ENCODE measurements around the gene IGFN1.

The IGFN1 gene

GRCh38 chr1:201190624-201191051, at the start of gene IGFN1:
TSS of gene IGFN1 (plus strand) at chr1:201190824. CDS start at chr1:201193294, 2,470 bp downstream.
- H3K27me3 ChIP-seq (ENCODE audit: control insufficient read depth, low read length): peaks cover 18% of the 10 kb centered on the region
- no peaks in the 10 kb centered on the region for H3K4me1 ChIP-seq (ENCODE audit: control insufficient read depth, low read length)
- H3K4me2 ChIP-seq (ENCODE audit: low read length): no peak within 1 kb of the TSS
- H3K9me3 ChIP-seq (ENCODE audit: control insufficient read depth, insufficient read depth, low read length): no peaks in the 10 kb centered on the region
- no peaks in the 10 kb centered on the region for H3K36me3 ChIP-seq (ENCODE audit: control insufficient read depth, low read length)
- H3F3A ChIP-seq (ENCODE audit: control insufficient read depth, insufficient read depth): no peaks in the 10 kb centered on the region
- no peaks in the 10 kb centered on the region for H4K20me1 ChIP-seq (ENCODE audit: control insufficient read depth, insufficient read depth, low read depth, low read length)
- no peaks in the 10 kb centered on the region for H3K79me2 ChIP-seq (ENCODE audit: control insufficient read depth, low read length)
- TF ChIP-seq CTCF (IDR thresholded peaks at IDR 0.05; ENCODE audit: low read depth, low read length, poor library complexity, severe bottlenecking) (no peak), EZH2phosphoT487 (IDR thresholded peaks at IDR 0.05; ENCODE audit: borderline replicate concordance, low read length) (no peak)
- H3K4me3 ChIP-seq (ENCODE audit: low read length): no peak within 1 kb of the TSS
- H3K27ac ChIP-seq (ENCODE audit: low read depth, low read length): no peak within 1 kb of the TSS
- no peaks in the 10 kb centered on the region for H3K9me2 ChIP-seq (replicated peaks; ENCODE audit: control insufficient read depth, low read length)

GRCh38 chr1:201140941-201141260, 49.7 kb upstream of the IGFN1 start:
- TF ChIP-seq CTCF (IDR thresholded peaks at IDR 0.05; ENCODE audit: low read depth, low read length, poor library complexity, severe bottlenecking): no peak
- TF ChIP-seq EZH2phosphoT487 (IDR thresholded peaks at IDR 0.05; ENCODE audit: borderline replicate concordance, low read length): no peak
- Histone ChIP-seq H3K4me3 (ENCODE audit: low read length) (no peak overlapping the region), H3K9me3 (ENCODE audit: control insufficient read depth, insufficient read depth, low read length) (no peaks in the 10 kb centered on the region), H3K36me3 (ENCODE audit: control insufficient read depth, low read length) (peaks cover 8% of the 10 kb centered on the region; the same call in 1 of the 2 replicates), H3K9me2 (replicated peaks; ENCODE audit: control insufficient read depth, low read length) (no peaks in the 10 kb centered on the region), H3K79me2 (ENCODE audit: control insufficient read depth, low read length) (no peaks in the 10 kb centered on the region), H4K20me1 (ENCODE audit: control insufficient read depth, insufficient read depth, low read depth, low read length) (no peaks in the 10 kb centered on the region; the same call in 1 of the 2 replicates), H3K27ac (ENCODE audit: low read depth, low read length) (no peak overlapping the region), H3K27me3 (ENCODE audit: control insufficient read depth, low read length) (no peaks in the 10 kb centered on the region), H3F3A (ENCODE audit: control insufficient read depth, insufficient read depth) (no peaks in the 10 kb centered on the region), H3K4me1 (ENCODE audit: control insufficient read depth, low read length) (no peaks in the 10 kb centered on the region), H3K4me2 (ENCODE audit: low read length) (no peak overlapping the region)

GRCh38 chr1:201141418-201141817, 49.2 kb upstream of the IGFN1 start:
- no peaks in the 10 kb centered on the region for H3K79me2 ChIP-seq (ENCODE audit: control insufficient read depth, low read length)
- no peak overlapping the region for H3K27ac ChIP-seq (ENCODE audit: low read depth, low read length)
- H3K9me2 ChIP-seq (replicated peaks; ENCODE audit: control insufficient read depth, low read length): no peaks in the 10 kb centered on the region
- no peaks in the 10 kb centered on the region for H3K27me3 ChIP-seq (ENCODE audit: control insufficient read depth, low read length)
- H3K4me2 ChIP-seq (ENCODE audit: low read length): no peak overlapping the region
- no peaks in the 10 kb centered on the region; the same call in 1 of the 2 replicates for H4K20me1 ChIP-seq (ENCODE audit: control insufficient read depth, insufficient read depth, low read depth, low read length)
- H3K36me3 ChIP-seq (ENCODE audit: control insufficient read depth, low read length): peaks cover 8% of the 10 kb centered on the region; the same call in 1 of the 2 replicates
- no peaks in the 10 kb centered on the region for H3K4me1 ChIP-seq (ENCODE audit: control insufficient read depth, low read length)
- no peaks in the 10 kb centered on the region for H3K9me3 ChIP-seq (ENCODE audit: control insufficient read depth, insufficient read depth, low read length)
- H3F3A ChIP-seq (ENCODE audit: control insufficient read depth, insufficient read depth): no peaks in the 10 kb centered on the region
- no peak for TF ChIP-seq CTCF (IDR thresholded peaks at IDR 0.05; ENCODE audit: low read depth, low read length, poor library complexity, severe bottlenecking)
- TF ChIP-seq EZH2phosphoT487 (IDR thresholded peaks at IDR 0.05; ENCODE audit: borderline replicate concordance, low read length): no peak
- H3K4me3 ChIP-seq (ENCODE audit: low read length): no peak overlapping the region
